HG02759 (cell line): ENCODE results near the gene DPP7.

ENCODE experiments used
- ATAC-seq: cut with Tn5 transposase; IDR thresholded peaks from one replicate; pipeline ENCODE4 v1.9.1; 2021; ENCODE audit warnings: mild to moderate bottlenecking, moderate library complexity; ENCODE audit not compliant: unreplicated experiment

DPP7 gene

DNA sequence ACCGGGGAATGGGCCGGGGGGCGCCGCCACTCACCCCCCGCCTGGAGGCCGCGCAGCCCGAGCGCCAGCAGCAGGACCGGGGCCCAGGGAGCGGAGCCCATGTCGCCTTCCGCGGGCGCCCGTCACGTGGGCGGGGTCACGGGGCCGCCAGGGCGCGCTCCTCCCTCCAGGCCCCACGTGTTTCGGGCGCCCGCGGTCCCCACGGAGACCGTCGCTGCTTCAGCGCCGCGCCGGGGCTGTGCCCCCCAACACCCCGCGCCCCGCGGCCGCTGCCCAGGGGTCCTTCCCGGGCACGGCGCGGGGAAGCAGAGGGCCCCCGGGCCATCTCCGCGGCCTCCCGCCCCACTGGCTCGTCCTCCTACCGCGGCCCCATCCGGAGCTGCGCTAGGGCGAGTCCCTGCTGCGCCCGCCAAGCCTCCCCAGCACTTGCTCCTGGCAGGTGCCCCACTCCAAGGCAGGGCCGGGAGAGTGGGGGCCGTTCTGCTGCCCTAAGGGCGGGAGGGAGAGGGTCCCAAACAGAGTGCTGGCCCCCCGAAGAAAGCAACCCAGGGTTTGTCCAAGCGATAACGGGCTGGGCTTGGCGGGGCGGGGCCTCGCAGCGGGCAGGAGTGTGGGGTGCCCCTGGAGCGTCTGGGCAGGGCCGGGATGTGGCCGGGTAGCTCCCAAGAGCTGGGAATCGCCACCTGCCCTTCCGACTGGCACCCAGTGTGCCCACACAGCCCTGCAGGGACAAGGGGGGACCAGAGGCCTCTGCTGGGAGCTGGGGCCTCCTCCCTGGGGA, at the start of gene DPP7:
DPP7 (minus strand) TSS at position 121 of the 781 bp plus-strand sequence; CDS start at position 101, 20 bp downstream.
- ATAC-seq, result peak; percentile 88

DNA sequence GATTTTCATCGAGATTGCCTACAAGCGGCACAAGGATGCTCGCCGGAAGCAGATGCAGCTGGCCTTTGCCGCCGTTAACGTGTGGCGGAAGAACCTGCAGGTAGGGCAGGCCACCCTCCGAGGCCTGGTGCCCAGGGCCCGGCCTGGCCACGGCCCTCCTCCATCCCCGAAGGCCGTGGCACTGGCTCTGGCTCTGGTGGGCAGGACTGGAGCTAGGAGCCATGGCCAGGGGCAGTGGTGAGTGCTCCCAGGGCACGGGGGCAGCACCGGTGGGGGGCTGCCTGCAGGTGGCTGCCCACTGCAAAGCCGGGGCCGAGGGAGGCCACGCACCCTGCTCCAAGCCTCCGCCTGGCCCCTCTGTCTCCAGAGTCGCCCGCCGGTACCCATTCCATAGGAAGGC, 49.3 kb upstream of the DPP7 start:
- ATAC-seq, result no peak

DNA sequence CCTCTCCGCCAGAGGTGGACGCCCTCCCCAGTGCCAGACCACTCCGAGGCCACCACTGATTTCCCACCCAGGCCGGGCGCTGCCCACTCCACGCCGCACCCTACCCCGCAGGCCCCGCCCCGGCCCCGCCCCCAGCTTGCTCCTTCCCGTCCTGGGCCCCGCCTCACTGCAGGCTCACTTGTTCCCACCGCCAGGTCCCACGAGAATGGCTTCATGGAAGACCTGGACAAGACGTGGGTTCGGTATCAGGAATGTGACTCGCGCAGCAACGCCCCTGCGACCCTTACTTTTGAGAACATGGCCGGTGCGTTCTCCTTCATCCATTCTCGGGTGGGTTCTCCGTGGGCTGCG, 48.8 kb upstream of the DPP7 start:
- no peak for ATAC-seq

DNA sequence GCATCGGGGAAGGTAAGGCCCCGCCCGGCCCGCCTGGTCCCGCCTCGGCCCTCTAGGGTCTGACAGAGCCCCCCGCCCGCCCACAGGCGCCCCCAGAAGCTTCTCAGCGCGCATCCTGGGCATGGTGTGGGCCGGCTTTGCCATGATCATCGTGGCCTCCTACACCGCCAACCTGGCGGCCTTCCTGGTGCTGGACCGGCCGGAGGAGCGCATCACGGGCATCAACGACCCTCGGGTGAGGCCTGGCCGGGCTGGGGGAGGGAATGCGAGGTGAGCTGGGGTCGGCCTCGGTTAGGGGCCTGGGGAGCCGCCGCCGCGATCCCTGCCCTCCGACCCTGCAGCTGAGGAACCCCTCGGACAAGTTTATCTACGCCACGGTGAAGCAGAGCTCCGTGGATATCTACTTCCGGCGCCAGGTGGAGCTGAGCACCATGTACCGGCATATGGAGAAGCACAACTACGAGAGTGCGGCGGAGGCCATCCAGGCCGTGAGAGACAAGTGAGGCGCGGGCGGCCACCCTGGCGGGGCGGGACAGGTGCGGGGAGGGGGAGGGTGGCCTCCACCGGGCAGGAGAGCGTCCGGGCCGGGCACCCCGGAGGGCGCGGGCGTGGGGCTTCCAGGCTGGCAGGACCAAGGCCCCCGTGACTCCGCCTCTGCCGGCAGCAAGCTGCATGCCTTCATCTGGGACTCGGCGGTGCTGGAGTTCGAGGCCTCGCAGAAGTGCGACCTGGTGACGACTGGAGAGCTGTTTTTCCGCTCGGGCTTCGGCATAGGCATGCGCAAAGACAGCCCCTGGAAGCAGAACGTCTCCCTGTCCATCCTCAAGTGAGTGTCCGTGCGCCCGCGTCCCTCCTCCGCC, 48.2 kb upstream of the DPP7 start:
- ATAC-seq, result no peak

DNA sequence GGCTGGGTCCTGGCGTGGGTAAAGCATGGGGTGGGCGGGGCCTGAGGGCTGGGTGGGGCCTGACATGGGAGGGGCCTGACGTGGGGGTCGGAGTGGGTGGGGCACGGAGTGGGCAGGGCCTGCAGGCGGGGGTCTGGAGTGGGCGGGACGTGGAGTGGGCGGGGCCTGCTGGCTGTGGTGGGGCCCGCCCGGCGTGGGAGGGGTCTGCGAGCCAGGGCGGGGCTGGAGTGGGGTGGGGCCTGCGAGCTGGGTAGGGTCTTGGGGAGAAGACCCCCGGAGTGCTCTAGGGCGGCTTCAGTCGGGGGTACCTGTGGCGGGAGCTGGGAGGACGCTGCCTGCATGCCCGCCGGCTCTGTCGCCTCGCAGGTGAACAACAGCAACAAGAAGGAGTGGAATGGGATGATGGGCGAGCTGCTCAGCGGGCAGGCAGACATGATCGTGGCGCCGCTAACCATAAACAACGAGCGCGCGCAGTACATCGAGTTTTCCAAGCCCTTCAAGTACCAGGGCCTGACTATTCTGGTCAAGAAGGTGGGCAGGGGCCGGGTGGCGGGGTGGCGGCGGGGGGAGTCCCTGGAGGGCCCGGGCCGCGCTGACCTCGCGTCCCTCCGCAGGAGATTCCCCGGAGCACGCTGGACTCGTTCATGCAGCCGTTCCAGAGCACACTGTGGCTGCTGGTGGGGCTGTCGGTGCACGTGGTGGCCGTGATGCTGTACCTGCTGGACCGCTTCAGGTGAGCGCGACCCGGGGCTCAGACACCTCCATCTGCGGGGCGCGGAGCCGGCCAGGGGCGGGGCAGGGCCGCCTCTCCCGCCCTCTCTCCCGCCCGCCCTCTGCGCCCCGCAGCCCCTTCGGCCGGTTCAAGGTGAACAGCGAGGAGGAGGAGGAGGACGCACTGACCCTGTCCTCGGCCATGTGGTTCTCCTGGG, 47.3 kb upstream of the DPP7 start:
- ATAC-seq, result no peak

DNA sequence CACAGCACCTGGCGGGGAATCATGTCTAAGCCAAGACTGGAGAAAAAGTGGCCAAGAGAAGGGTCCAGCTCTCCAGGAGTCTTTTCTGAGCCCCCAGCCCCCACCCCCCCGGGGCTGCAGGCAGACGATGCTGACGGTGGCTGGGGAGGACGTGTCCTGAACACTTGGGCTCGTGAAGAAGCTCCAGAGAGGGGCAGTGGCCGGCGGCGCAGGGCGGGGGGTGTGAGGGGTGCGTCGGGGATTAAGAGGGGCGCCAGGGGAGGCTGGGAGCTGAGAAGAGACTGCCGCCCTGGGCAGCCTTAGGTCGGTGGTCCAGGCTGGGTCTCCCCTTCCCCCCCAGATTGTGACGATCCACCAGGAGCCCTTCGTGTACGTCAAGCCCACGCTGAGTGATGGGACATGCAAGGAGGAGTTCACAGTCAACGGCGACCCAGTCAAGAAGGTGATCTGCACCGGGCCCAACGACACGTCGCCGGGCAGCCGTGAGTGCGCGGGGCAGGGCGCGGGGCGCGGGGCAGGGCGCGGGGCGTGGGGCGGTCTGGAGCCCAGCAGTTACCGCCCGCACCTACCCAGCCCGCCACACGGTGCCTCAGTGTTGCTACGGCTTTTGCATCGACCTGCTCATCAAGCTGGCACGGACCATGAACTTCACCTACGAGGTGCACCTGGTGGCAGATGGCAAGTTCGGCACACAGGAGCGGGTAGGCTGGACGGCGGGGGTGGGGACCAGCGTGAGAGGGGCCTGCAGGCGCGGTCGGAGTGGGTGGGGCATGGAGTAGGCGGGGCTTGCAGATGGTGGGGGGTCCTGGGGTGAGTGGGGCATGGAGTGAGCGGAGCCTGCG, 46.4 kb upstream of the DPP7 start:
- no peak for ATAC-seq

DNA sequence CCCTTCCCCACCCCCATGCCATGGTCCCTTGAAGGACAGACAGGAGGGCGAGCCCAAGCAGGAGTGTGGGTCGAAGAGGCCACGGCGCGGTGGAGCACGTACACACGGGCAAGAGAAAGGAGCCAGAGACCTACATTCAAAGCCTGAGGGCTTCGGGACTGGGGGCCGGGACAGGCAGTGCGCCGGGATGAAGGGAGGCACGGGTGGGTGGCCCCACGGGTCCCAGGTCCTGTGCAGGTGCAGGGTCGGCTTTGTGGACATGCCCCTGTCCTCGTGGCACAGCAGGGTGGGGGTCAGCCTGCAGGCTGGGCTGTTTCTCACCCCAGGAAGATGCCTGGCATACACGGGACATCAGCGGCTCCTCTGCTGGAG, 45.5 kb upstream of the DPP7 start:
- no peak for ATAC-seq

DNA sequence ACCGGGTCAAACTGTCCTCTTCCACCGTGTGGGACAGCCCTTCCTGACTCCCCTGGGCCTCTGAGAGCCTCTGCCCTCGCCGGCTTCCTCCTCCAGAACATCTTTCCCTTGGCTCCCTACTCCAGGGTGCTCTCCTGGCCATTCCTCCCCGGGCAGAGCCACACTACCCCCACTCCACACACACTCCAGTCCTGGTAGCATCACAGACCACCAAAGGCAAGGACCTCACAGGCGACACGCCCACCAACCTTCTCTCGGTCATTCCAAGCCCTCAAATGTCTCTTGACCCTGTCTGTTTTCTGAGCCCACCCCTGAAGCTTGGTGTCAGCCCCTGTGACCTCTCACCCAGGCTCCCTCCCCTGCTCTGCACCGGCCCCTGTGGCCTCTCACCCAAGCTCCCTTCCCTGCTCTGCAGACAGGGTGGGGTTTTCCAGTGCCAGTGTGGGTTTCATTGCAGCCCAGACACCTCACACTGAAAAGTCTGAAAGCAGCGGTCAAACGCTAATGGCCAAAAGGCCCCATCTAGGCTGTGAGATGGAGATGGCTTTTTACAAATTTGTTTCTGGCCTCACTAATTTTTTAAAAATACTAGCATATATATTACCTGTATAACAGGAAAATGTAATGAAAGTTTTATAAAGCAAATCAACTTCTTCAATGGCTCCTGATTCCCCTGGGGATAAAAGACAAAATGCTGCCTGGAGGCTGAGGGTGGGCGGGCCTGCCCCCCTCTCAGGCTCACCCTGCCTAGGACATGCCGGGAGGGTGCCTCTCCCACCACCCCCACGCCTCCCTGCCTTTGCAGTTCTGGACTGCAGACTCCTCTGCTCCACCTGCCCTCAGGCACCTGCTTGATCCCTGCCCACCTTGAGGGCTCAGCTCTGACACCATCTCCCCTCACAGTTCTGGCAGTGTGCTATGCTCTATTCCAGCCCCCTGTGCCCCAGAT, 44.8 kb upstream of the DPP7 start:
- ATAC-seq, result no peak

DNA sequence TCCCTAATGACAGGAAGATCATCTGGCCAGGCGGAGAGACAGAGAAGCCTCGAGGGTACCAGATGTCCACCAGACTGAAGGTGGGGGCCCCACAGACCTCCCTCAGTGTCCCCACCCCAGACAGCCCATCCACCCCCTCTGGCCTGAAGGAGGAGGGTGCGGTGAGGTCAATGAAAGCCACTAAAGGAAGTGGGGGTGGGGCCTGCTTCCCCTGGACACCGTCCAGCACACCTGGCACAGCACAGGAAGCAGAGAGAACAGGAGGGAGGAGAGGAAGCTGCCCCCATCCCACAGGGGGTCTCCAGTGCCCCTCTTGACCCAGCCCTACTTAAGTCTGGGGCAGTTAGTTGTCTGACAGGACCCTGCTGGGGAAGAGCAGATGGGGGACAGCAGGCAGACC, 44.1 kb upstream of the DPP7 start:
- ATAC-seq, result no peak

DNA sequence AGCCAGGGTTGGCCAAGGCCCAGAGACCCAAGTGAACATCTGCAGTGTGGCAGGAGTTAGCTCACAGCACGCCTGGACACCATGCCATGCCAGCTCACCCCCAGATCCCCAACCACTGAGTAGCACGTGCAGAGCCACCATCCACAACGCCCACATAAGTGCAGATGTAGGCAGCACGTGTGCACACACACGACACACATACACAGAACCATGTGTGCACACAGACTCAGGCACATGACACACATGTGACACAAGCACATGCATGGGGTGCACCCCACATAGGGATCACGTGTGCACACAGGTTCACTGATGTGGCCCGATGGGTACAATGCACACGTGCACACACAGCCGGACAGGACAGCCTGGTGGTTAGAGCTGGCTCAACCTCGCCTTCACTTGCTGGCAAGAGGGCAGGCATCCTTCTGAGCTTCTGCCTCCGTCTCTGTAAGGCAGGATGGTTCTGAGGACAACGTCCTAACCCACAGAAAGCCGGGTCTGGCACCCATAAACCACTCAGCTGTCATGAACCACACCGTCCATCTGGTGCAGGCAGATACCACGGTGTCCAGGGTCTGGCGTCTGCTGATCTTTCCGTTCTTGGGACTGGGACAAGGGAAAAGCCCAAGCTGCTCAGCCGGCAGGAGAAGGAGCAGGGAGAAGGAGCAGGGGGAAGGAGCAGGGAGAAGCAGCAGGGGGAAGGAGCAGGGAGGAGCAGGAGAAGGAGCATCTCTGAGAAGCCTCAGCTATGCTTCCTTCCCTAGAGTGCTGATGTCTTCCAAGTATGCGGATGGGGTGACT, 43.3 kb upstream of the DPP7 start:
- no peak for ATAC-seq

DNA sequence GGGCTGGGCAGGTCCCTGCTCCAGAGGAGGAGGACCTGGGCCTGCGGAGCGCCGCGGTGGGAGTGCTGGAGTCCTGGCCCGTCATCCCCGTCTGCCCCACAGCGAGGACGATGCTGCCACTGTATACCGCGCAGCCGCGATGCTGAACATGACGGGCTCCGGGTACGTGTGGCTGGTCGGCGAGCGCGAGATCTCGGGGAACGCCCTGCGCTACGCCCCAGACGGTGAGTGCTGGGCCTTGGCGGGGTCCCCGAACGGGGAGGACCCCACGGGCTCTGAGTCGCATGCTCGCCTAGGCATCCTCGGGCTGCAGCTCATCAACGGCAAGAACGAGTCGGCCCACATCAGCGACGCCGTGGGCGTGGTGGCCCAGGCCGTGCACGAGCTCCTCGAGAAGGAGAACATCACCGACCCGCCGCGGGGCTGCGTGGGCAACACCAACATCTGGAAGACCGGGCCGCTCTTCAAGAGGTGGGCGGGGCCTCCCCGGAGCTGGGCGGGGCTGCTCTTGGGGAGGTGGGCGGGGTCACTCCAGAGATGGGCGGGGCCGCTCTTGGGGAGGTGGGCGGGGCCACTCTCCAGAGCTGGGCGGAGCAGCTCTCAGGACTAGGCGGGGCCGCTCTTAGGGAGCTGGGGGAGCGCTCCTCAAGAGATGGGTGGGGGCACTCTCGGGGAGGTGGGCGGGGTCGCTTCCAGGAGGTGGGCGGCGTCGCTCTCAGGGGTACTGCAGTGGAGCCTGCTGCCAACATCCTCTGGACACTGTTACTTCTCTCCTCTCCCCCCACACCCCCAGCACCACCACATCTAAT, 42.2 kb upstream of the DPP7 start:
- no peak for ATAC-seq

DNA sequence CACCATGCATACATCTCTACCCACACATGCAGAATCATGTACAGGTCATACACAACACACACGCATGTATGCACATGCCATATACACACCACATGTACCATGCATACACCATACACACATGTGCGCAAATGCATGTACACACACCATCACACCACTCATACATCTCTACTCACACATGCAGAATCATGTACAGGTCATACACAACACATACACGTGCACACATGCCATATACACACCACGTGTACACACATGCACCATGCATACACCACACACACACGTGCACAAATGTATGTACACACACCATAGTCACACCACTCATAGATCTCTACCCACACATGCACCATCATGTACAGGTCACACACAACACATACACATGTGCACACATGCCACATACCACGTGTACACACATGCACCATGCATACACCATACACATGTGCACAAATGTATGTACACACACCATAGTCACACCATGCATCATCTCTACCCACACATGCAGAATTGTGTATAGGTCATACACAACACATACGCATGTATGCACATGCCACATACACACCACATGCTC, 38.4 kb upstream of the DPP7 start:
- ATAC-seq, result no peak

DNA sequence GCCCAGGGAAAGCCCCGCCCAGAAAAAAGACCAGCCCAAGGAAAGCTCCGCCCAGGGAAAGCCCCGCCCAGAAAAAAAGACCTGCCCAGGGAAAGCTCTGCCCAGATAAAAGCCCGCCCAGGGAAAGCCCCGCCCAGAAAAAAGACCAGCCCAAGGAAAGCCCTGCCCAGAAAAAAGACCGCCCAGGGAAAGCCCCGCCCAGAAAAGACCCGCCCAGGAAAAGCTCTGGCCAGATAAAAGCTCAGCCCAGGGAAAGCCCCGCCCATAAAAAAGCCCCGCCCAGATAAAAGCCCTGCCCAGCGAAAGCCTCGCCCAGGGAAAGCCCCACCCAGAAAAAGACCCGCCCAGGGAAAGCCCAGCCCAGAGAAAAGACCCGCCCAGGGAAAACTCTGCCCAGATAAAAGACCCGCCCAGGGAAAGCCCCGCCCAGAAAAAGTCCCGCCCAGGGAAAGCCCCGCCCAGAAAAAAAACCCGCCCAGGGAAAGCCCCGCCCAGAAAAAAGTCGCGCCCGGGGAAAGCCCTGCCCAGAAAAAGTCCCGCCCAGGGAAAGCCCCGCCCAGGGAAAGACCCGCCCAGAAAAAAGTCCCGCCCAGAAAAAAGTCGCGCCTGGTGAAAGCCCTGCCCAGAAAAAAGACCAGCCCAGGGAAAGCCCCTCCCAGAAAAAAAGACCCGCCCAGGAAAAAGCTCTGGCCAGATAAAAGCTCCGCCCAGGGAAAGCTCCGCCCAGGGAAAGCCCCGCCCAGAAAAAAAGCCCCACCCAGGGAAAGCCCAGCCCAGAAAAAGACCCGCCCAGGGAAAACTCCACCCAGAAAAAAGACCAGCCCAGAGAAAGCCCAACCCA, 36.3 kb upstream of the DPP7 start:
- ATAC-seq, result peak; percentile 57

DNA sequence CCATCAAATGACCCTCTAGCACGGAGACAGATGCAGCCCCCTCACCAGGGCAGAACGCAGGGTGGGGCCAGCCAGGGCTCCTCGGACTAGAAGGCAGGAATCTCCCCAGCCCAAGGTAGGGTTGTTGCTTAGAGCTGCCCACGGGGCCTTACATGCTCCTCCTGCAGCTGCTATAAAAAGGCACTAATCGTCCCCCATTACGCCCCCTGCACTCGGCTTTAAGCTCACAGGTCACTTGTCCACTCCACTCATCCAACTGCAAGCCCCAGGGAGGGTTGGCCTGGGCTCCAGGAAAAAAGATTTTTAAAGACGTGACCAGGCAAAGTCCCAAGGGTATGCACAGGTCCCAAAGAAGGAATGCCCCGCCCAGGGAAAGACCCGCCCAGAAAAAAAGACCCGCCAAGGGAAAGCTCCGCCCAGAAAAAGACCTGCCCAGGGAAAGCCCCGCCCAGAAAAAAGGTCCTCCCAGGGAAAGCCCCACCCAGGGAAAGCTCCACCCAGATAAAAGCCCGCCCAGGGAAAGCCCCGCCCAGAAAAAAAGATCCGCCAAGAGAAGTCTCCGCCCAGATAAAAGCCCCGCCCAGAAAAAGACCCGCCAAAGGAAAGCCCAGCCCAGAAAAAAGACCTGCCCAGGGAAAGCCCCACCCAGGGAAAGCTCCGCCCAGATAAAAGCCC, 35.5 kb upstream of the DPP7 start:
- peak; percentile 30 for ATAC-seq

DNA sequence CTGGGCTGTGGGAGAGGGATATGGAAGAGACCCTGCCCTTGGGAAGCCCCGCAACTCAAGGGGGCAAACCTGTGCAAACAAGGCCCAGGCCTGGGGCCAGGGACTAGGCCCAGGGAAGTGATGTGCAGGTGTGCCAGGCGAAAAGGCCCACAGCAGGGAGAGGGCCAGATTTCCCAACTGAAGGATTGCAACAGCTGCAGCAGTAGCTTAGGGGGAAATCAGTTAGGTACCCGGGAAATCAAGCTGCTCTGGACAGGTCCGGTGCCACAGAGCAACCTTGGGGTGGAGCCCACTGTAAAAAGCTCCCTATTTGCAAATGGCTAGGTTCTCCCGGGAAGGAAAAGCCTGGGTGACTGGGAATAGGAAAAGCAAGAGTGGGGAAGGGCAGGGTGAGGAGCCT, 34.8 kb upstream of the DPP7 start:
- no peak for ATAC-seq

DNA sequence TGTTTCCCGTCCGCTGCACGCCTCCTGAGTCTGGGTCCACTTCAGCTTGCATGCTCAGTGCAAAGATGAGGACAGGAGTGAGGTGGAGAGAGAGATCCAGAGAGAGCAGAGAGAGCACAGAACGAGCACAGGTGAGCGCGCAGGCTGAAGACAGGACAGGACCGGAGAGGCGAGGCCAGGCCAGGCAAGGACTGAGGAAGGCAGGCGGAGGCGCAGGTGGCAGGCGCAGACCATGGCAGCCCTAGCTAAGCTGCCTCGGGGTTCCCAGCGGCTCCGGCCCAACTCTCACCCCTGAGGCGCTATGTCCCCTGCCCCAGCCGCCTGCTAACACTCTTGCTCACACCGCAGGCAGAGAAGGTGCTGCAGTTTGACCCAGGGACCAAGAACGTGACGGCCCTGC, 34.1 kb upstream of the DPP7 start:
- no peak for ATAC-seq
